CD4-positive, alpha-beta T cell treated with Interleukin-17A for 1 hour (primary cell): ENCODE results near the gene PTN.

Experiments used
- DNase-seq: peaks from one replicate; pipeline ENCODE4 v3.0.0-alpha.2; 2020

The PTN gene

GRCh38 chr7:137343281-137343841 lies at the start of gene PTN:
TSS of gene PTN (minus strand) at chr7:137343733. CDS start at chr7:137254973, 88,760 bp downstream.
- no peak for DNase-seq

GRCh38 chr7:137390076-137390475 lies 46.5 kb upstream of the PTN start:
- DNase-seq = no peak

- DNase-seq = no peak
Observed at GRCh38 chr7:137388916-137389315, 45.4 kb upstream of the PTN start.

DNA sequence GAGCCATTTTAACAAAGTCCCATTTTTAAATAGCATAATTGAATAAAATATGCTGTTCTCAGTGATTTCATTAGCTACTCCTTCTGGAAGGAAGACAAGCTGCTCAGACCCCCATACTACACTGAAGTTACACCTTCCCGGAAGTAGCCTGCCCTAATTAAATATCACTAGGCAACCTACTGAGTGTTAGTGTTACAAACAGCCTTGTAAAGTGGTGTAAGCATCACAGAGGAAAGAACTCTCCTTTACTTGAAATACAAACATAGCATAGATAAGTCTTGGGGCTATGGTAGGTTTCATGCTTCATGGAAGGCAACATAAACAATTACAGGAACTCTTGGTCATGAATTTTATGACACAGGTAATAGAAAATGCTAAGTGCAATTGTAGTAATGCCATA lies 43.4 kb upstream of the PTN start:
- no peak for DNase-seq

GRCh38 chr7:137381045-137381444 lies 37.5 kb upstream of the PTN start:
- DNase-seq = no peak

- no peak for DNase-seq
Observed at GRCh38 chr7:137373507-137373906, 30.0 kb upstream of the PTN start.

DNA sequence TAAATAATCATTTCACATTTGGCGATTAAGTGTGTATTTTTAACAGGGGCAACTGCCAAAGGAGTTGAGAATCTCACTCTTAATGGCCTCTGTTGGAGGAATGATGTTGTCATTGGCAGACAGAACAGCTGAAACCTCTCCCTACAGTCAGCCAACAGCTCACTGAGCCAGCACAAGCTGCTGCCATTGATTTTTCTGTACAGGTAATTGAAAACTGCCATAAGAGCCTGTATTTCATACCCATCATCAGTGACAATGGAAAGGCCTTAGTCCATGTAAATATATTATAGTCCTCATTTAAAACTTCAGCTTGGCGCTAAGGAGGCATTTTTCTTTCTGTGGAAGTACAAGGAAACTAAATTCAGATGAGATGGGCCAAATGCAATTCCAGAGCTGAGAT lies 28.1 kb upstream of the PTN start:
- no peak for DNase-seq

DNA sequence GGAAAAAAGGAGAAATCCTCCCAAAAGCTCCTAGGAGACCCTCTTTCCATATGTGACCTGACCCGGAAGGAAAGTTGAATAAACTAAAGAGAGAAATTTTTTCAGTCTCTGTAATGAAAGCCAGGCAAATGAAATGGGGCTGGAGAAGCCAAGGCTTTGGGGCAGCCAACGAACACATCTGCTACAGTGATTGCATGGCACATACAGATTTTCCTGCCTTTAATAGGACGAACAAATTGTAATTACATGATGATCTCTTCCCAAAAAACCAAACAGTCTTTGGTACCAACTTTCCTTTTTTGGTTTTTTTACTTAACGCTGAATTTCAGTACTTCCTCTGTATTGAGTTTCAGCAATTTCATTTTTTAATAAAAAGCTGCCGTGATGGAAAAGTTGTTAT lies 23.5 kb upstream of the PTN start:
- no peak for DNase-seq

GRCh38 chr7:137363683-137364082 lies 20.1 kb upstream of the PTN start:
- no peak for DNase-seq

DNA sequence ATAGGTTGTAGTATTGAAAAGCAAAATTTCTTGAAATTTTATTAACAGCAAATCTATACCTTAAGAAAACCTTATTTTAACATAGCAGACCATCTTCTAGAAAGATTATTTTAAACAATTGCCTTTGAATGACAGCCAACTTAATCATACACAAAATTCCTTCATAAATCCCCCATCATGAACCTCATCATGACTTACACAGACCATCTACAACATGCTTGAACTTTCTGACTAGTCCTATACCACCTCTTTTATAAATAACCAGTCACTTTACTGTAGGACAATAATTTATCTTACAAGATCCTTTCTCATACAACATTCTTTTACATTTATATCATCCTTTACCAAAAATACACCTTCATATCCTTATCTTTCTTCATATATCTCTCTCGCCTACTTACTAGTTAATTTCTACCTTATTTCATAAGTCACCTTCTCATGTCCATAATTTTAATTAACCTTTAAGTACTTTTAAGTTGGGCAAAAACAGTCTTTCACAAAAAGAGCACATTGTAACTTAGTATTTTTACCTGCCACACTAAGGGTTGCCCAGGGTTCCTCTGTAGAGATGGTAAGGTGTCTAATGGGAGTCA lies 16.6 kb upstream of the PTN start:
- DNase-seq = no peak

- no peak for DNase-seq
Observed at GRCh38 chr7:137354961-137355360, 11.4 kb upstream of the PTN start.

DNA sequence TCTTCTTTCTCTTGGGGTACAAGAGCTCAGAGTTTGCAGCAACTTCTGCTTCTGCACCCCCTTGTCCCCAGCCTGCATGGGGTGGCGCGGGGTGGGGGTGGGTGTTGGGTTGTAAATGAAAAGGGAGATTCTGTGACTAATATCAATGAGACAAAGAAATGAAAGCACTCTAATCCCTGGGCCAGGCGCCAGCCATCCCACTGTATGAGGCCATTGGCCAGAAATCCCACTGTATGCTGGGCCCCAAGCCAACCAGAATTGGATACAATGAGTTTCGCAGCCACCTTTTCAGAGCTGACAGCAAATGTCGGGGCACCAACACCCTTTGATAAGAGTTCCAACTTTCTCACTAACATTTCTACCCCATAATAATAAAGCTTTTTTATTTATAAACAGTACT lies 10.9 kb upstream of the PTN start:
- no peak for DNase-seq

GRCh38 chr7:137351941-137352340 lies 8.4 kb upstream of the PTN start:
- DNase-seq = no peak

DNA sequence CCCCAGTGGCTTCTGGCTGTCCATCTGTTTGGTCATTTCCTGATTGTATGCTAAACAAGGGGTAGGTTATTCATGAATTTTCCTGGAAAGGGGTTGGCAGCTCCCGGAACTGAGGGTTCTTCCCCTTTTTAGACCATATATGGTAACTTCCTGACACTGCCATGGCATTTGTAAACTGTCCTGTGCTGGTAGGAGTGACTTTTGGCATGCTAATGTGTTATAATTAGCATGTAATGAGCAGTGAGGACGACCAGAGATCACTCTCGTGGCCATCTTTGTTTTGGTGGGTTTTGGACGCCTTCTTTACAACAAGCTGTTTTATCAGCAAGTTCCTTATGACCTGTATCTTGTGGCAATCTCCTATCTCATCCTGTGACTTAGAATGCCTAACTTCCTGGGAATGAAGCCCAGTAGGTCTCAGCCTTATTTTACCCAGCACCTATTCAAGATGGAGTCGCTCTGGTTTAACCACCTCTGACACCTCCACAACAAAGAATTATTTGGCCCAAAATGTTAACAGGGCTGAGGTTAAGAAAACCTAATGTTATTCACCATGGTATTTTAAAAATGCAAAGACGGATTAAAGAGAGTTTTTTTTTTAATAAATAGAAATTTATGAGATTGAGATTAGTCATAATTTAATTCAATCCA lies 2.4 kb upstream of the PTN start:
- DNase-seq = no peak

GRCh38 chr7:137342828-137343261 lies 688 bp downstream of the PTN start:
- no peak for DNase-seq

DNA sequence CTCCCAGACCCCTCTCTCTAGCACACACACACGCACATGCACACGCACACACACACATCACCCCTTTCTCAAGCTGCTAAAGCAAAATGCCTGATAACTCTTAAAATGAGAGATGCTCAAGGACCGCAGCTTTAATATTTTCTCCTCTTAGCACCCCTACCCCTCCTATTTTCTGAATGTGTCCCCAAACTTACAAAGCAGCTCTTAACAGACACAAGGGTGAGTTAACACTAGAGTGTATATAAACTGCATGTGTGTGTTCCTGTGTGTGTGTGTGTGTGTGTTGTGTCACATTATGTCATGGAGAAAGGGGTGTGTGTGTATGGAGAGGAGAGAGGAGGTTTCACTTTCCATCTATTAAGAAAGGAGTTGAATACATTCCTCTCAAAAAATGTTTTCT lies 1.3 kb downstream of the PTN start:
- DNase-seq = no peak

- no peak for DNase-seq
Observed at GRCh38 chr7:137337902-137338301, 5.6 kb downstream of the PTN start.

DNA sequence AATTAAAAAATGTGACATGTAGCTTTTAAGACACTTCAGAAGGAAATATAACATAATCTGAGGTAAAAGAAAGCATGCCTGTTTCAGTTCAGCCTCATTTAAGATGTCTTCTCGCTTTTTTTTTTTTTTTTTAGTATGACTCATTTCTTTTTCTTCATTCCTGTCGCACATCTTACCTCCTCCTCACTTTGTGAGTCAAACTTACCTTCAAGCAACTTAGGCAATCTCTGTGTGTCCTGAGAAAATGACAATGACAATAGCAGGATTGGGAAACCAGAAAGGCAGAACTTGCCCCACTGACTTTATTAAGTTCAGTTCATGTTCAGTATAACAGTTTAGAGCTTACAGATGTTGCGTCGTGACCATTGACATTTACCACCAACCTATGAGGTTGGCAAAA lies 7.7 kb downstream of the PTN start:
- DNase-seq = no peak

- DNase-seq = no peak
Observed at GRCh38 chr7:137331378-137331777, 12.2 kb downstream of the PTN start.

DNA sequence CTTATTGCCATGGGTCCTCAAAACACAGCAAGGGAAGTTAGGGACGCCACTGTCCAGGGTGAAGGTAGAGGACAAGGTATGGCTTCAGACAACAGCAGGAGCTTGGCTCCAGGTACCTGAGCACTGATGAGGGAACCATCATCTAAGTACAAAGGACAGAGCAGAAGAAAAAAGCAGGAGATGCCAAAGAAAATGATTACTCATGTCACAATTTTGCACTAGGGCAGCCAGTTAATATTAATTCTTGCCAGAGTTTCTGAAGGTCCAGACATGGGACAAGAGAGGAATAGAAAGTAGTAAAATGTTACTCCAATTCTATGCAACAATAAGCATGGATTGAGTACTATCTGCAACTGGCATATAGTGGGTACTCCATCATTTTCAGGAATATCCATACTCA lies 14.1 kb downstream of the PTN start:
- no peak for DNase-seq

DNA sequence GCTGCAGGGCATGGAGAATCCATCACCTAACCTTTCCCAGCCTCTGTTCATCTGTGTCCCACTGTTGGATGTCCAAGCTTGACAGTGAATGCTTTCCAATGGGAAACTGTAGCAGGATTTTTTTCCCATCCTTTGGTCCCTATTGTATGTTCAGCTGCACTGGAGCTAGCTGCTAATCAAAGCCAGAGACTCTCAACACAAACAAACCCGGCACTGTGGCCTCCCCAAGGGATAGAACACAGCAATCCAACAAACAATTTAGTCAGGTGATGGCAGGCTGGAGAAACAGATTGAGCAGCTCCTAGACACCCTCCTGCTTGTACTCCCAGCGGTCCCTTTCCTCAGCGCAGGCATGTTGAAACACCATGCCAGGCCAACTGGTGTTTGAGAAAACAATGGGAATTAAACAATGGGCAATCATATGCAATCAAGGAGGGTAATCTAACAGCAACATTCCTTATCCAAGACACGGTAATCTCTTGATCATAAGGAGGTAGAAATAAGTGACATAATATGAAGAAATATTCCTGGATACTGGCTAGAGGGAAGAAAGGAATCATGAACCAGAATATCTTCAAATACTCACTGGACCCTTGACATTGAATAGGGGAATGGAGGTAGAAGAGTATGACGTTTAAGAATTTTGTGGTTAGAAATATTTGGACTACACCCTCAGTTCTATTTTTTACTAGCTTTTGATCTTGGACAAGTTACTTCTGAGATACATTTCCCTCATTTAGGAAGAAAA lies 15.0 kb downstream of the PTN start:
- no peak for DNase-seq

DNA sequence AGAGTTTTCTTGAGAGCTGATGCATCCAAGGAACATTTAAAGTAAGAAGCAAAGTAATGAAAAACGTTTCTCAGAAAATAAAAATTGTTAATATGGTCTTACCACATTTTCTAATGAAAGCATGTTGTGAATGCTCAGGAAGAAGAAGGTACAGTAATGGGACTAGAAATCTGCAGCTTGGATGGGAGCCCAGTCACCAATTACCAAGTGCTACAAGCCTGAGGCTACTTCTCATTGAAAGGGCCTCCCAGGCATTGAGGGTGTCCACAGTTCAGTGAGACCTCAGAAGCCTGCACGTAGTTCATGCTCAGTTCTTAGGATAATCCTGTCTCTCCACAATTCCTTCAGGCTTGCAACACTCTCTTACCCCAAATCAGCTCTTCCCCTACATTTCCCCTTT lies 17.6 kb downstream of the PTN start:
- DNase-seq = no peak

DNA sequence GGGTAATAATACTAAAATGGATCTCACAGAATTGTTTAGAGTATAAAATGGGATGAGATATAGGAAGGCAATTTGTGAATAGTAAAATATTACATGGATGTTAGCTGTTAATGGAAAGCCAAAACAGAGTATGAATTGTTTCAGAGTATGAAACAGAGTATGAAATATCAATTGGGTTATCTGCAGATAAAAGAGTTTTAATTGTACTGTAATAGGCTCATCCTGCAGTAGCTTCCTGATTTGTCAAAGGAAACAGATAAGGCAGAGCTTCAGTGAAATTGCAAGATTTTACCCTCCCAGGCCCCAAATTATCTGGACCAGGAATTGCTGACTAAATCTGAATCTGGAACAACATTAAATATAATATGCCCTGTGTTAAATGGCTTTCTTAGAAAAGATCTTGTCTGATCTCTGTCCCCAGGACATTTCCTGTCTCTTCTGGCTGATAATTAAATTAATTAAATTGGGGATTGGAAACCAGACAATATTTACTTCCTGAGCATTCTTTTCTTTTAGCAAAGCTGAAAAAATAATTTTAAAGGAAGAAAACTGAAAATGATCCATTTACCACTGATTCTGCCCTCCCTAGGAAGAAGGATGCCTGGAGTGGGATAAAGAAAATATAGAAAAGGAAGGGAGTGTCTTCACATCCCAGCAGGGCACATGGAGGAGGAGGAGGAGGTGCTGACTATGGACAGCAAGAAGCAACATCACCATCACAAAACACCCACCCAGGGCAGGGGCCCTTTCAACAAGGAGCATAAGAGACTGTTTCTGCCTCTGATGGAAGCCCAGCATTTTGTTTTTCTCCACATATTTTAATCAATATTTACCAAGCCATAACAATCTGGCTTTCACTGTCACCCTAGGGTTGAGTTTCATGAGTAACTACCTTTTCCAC lies 18.5 kb downstream of the PTN start:
- DNase-seq = no peak
